SK-N-SH treated with all-trans-retinoic acid at 6 μM for 48 hours (cell line): ENCODE results near the gene CCDC107.

Experiments used
- ATAC-seq: fragments of 200-7000 bp; cut with Tn5 transposase; 3 replicates; pipeline ENCODE4 v1.9.1; 2020; ENCODE audit warnings: mild to moderate bottlenecking, moderate library complexity
- ARNTL ChIP-seq: fragments of 450-650 bp; formaldehyde crosslinking; IDR thresholded peaks from 2 replicates; pipeline ENCODE4 v1.5.0; 2020; ENCODE audit warnings: low read depth, mild to moderate bottlenecking, moderate library complexity, borderline replicate concordance
- BACH2 ChIP-seq: fragments of 250-450 bp; sonication (Bioruptor Pico); IDR thresholded peaks from 2 replicates; pipeline ENCODE4 v1.9.0; 2021; ENCODE audit warnings: mild to moderate bottlenecking, borderline replicate concordance
- CSDC2 ChIP-seq: fragments of 250-450 bp; sonication (Bioruptor Pico); IDR thresholded peaks from 2 replicates; pipeline ENCODE4 v1.5.0; 2020; ENCODE audit warnings: mild to moderate bottlenecking, moderate library complexity
- ESRRG ChIP-seq: fragments of 250-450 bp; sonication (Bioruptor Pico); IDR thresholded peaks from 2 replicates; pipeline ENCODE4 v1.6.1; 2021; ENCODE audit warnings: mild to moderate bottlenecking
- GLIS3 ChIP-seq: fragments of 250-450 bp; sonication (Bioruptor Pico); IDR thresholded peaks from 2 replicates; pipeline ENCODE4 v1.5.0; 2020; ENCODE audit warnings: mild to moderate bottlenecking, moderate library complexity
- ISL1 ChIP-seq: fragments of 250-450 bp; sonication (Bioruptor Pico); IDR thresholded peaks from 2 replicates; pipeline ENCODE4 v2.1.2; 2022; ENCODE audit warnings: mild to moderate bottlenecking, moderate library complexity
- PPARA ChIP-seq: fragments of 250-450 bp; sonication (Bioruptor Pico); IDR thresholded peaks from 2 replicates; pipeline ENCODE4 v1.5.0; 2020; ENCODE audit warnings: mild to moderate bottlenecking, borderline replicate concordance
- RARB ChIP-seq: fragments of 250-450 bp; sonication (Bioruptor Pico); IDR thresholded peaks from 2 replicates; pipeline ENCODE4 v1.8.0; 2021; ENCODE audit warnings: mild to moderate bottlenecking, moderate library complexity
- SNAI2 ChIP-seq: fragments of 250-450 bp; sonication (Bioruptor Pico); IDR thresholded peaks from 2 replicates; pipeline ENCODE4 v1.5.0; 2020; ENCODE audit warnings: mild to moderate bottlenecking, moderate library complexity
- ZC3H10 ChIP-seq: fragments of 250-450 bp; sonication (Bioruptor Pico); IDR thresholded peaks from 2 replicates; pipeline ENCODE4 v1.5.1; 2021; ENCODE audit warnings: mild to moderate bottlenecking, moderate library complexity
- ZFP3 ChIP-seq: fragments of 250-450 bp; sonication (Bioruptor Pico); IDR thresholded peaks from 2 replicates; pipeline ENCODE4 v1.5.0; 2020; ENCODE audit warnings: mild to moderate bottlenecking, moderate library complexity
- ZNF565 ChIP-seq: fragments of 450-650 bp; formaldehyde crosslinking; conservative IDR thresholded peaks from 2 replicates; pipeline ENCODE4 v1.5.0; 2020; ENCODE audit warnings: low read depth, mild to moderate bottlenecking, moderate library complexity
- ZNF8 ChIP-seq: fragments of 450-650 bp; formaldehyde crosslinking; IDR thresholded peaks from 2 replicates; pipeline ENCODE4 v1.5.0; 2020; ENCODE audit warnings: mild to moderate bottlenecking, moderate library complexity
- TF ChIP-seq, protein P1 (sequence below): fragments of 250-450 bp; sonication (Bioruptor Pico); IDR thresholded peaks from 2 replicates; pipeline ENCODE4 v1.8.0; 2020; ENCODE audit warnings: mild to moderate bottlenecking, moderate library complexity, borderline replicate concordance
- TF ChIP-seq, protein P2 (sequence below): fragments of 250-450 bp; sonication (Bioruptor Pico); IDR thresholded peaks from 2 replicates; pipeline ENCODE4 v1.8.0; 2021; ENCODE audit warnings: low read depth, mild to moderate bottlenecking, moderate library complexity, borderline replicate concordance
- TF ChIP-seq, protein P3 (sequence below): fragments of 250-450 bp; sonication (Bioruptor Pico); IDR thresholded peaks from 2 replicates; pipeline ENCODE4 v1.5.1; 2021; ENCODE audit warnings: mild to moderate bottlenecking, moderate library complexity
- TF ChIP-seq, protein P4 (sequence below): fragments of 250-450 bp; sonication (Bioruptor Pico); IDR thresholded peaks from 2 replicates; pipeline ENCODE4 v1.5.1; 2020; ENCODE audit warnings: low read depth, mild to moderate bottlenecking, moderate library complexity

CCDC107 gene

DNA sequence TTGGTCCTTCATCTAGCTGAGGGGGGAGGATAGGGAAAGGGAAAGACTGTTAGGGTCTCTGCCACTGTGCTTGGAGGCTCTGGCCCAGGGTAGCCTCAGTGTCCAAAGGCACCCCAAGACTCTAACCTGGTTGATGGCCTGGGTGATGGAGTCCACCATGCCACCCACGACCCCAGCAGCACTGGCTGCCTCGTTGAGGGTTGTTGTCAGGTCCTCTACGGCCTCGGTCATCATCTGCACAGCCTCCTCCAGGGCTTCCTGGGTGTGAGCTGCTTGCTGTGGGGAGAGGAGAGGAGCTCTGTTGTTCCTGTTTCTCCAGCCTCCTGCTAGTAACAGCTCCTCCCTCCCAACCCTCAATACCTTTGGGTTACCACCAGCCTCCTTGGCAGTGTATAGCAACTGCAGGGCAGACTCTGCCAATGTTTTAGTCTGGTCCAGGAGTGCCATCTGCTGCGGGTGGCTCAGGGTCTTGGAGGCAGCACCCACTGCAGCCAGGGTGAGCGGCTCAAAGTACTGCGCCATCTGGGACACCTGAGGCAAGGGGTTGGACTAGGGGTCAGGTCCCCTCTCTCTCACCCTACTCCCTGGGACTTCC lies 47.8 kb downstream of the CCDC107 start:
- no peak for ATAC-seq

DNA sequence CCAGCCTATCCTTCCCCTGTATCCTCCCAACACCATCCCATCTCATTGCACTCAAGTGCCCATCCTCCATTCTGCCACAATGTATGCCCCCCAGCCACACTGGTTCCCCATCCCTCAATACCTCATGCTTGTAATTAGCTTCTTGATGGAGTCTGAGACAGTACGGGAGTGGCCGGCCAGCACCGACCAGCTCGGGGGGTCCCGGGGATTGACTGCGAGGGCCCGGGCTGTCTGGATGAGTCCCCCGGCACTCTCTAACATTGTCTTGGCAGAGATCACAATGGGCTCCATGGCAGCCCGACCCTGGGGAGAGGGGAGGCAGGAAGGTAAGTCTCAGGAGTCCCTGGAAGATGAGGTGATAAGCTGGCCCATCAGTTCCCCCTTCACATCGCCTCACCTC lies 48.9 kb downstream of the CCDC107 start:
- TF ChIP-seq RARB: no peak
- TF ChIP-seq ISL1: no peak
- no peak for TF ChIP-seq ESRRG (CRISPR knock-in tag)
- no peak for TF ChIP-seq SNAI2
- TF ChIP-seq, all 23 proteins: peak for 0
- ATAC-seq: no peak

More for the DNA sequence above, 47.8 kb downstream of the CCDC107 start:
- TF ChIP-seq PPARA (no peak), ZNF8 (no peak), GLIS3 (no peak), ZNF565 (CRISPR knock-in tag) (no peak), ARNTL (CRISPR knock-in tag) (no peak), SNAI2 (no peak), BACH2 (CRISPR knock-in tag) (no peak), CSDC2 (CRISPR knock-in tag) (no peak), ESRRG (CRISPR knock-in tag) (no peak), ISL1 (no peak)
- TF ChIP-seq, protein P1, sequence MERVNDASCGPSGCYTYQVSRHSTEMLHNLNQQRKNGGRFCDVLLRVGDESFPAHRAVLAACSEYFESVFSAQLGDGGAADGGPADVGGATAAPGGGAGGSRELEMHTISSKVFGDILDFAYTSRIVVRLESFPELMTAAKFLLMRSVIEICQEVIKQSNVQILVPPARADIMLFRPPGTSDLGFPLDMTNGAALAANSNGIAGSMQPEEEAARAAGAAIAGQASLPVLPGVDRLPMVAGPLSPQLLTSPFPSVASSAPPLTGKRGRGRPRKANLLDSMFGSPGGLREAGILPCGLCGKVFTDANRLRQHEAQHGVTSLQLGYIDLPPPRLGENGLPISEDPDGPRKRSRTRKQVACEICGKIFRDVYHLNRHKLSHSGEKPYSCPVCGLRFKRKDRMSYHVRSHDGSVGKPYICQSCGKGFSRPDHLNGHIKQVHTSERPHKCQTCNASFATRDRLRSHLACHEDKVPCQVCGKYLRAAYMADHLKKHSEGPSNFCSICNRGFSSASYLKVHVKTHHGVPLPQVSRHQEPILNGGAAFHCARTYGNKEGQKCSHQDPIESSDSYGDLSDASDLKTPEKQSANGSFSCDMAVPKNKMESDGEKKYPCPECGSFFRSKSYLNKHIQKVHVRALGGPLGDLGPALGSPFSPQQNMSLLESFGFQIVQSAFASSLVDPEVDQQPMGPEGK (CRISPR knock-in tag): no peak
- TF ChIP-seq, protein P2, sequence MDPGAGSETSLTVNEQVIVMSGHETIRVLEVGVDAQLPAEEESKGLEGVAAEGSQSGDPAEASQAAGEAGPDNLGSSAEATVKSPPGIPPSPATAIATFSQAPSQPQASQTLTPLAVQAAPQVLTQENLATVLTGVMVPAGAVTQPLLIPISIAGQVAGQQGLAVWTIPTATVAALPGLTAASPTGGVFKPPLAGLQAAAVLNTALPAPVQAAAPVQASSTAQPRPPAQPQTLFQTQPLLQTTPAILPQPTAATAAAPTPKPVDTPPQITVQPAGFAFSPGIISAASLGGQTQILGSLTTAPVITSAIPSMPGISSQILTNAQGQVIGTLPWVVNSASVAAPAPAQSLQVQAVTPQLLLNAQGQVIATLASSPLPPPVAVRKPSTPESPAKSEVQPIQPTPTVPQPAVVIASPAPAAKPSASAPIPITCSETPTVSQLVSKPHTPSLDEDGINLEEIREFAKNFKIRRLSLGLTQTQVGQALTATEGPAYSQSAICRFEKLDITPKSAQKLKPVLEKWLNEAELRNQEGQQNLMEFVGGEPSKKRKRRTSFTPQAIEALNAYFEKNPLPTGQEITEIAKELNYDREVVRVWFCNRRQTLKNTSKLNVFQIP (CRISPR knock-in tag): no peak
- TF ChIP-seq, protein P3, sequence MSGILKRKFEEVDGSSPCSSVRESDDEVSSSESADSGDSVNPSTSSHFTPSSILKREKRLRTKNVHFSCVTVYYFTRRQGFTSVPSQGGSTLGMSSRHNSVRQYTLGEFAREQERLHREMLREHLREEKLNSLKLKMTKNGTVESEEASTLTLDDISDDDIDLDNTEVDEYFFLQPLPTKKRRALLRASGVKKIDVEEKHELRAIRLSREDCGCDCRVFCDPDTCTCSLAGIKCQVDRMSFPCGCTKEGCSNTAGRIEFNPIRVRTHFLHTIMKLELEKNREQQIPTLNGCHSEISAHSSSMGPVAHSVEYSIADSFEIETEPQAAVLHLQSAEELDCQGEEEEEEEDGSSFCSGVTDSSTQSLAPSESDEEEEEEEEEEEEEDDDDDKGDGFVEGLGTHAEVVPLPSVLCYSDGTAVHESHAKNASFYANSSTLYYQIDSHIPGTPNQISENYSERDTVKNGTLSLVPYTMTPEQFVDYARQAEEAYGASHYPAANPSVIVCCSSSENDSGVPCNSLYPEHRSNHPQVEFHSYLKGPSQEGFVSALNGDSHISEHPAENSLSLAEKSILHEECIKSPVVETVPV (CRISPR knock-in tag): no peak
- TF ChIP-seq, protein P4, sequence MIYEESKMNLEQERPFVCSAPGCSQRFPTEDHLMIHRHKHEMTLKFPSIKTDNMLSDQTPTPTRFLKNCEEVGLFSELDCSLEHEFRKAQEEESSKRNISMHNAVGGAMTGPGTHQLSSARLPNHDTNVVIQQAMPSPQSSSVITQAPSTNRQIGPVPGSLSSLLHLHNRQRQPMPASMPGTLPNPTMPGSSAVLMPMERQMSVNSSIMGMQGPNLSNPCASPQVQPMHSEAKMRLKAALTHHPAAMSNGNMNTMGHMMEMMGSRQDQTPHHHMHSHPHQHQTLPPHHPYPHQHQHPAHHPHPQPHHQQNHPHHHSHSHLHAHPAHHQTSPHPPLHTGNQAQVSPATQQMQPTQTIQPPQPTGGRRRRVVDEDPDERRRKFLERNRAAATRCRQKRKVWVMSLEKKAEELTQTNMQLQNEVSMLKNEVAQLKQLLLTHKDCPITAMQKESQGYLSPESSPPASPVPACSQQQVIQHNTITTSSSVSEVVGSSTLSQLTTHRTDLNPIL (CRISPR knock-in tag): no peak

DNA sequence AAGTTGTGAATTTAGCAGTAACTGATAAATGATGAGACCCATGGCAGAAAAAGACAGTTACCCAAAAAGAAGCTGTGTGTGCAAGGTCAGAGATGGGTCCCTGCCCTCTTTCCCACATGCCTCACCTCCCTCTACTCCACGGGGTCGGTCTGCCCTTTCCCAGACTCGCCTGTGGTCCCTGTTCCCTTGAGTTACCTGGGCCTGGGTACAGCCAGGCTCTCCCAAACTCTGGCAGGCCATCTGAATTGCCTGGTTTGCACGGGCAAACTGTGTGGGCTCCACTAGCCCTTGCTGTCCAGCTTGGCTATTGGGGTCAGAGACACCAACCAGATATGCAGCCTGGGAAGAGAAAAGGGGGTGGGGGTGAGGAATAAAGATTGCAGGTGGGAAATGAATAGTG lies 50.1 kb downstream of the CCDC107 start:
- TF ChIP-seq, protein P3 (CRISPR knock-in tag): no peak
- TF ChIP-seq ZNF565 (CRISPR knock-in tag) (no peak), RARB (no peak)
- TF ChIP-seq, protein P2 (CRISPR knock-in tag): no peak
- ATAC-seq: no peak

DNA sequence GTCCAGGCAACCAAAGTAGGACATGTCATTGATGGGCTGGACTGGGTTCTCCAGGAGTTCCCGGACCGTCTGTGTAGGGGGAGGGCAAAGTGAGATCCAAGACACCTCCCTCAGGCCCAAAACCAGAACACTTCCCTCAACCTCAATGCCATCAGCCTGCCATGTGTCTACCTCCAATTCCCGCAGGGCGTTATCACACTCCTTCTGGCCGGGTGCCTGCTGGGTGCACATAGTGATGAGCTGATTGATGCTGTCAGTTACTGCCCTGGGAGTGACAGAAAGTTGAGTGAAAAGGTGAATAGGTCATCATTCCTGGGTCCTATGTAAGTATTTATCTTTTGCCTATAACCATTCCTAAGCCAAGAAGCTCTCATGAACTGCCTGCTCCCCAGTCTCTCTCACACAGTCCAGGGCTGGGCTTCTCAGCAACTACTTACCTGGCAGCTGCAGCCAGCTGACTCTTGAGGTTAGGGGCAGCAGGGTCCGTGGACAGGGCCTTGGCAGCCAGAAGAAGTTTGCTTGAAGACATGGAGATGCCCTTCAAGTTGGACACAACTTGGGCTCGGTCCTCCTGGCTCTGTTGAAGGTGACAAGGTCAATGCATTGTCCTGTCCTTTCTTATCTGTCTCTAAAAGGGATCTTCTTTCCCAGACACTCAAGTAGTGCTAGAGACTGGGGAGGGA lies 52.9 kb downstream of the CCDC107 start:
- no peak for ATAC-seq

More for the DNA sequence above, 52.9 kb downstream of the CCDC107 start:
- no peak for TF ChIP-seq ARNTL (CRISPR knock-in tag)
- TF ChIP-seq SNAI2: no peak
- TF ChIP-seq ESRRG (CRISPR knock-in tag): no peak
- TF ChIP-seq ZNF8: no peak
- TF ChIP-seq, protein P3 (CRISPR knock-in tag): no peak
- no peak for TF ChIP-seq ZC3H10 (CRISPR knock-in tag)
- TF ChIP-seq ZFP3: no peak
- TF ChIP-seq, protein P4 (CRISPR knock-in tag): no peak
